Measurements from ENCODE around the gene NAP1L5.

The NAP1L5 gene

GRCh38 chr4:88720451-88721428, 23.1 kb upstream of the NAP1L5 start:
- Histone ChIP-seq H3K4me3 (ENCODE audit: low read length) (no peak overlapping the region), H3K4me1 (ENCODE audit: control insufficient read depth, insufficient read depth, low read length) (no peaks in the 10 kb centered on the region), H3K9me3 (ENCODE audit: control insufficient read depth, low read length) (no peaks in the 10 kb centered on the region), H3K36me3 (ENCODE audit: control insufficient read depth, insufficient read depth, low read length) (no peaks in the 10 kb centered on the region), H3K27me3 (ENCODE audit: control insufficient read depth, insufficient read depth, low read length) (no peaks in the 10 kb centered on the region), H3K9ac (ENCODE audit: low read length) (no peak overlapping the region)

GRCh38 chr4:88719381-88719780, 21.8 kb upstream of the NAP1L5 start:
- H3K27me3 ChIP-seq (ENCODE audit: control insufficient read depth, insufficient read depth, low read length), result no peaks in the 10 kb centered on the region
- H3K9me3 ChIP-seq (ENCODE audit: control insufficient read depth, low read length), result no peaks in the 10 kb centered on the region
- H3K36me3 ChIP-seq (ENCODE audit: control insufficient read depth, insufficient read depth, low read length), result no peaks in the 10 kb centered on the region
- no peak overlapping the region for H3K9ac ChIP-seq (ENCODE audit: low read length)
- H3K4me1 ChIP-seq (ENCODE audit: control insufficient read depth, insufficient read depth, low read length), result no peaks in the 10 kb centered on the region
- no peak overlapping the region for H3K4me3 ChIP-seq (ENCODE audit: low read length)

- Histone ChIP-seq H3K4me1 (ENCODE audit: control insufficient read depth, insufficient read depth, low read length) (no peaks in the 10 kb centered on the region), H3K4me3 (ENCODE audit: low read length) (no peak overlapping the region), H3K36me3 (ENCODE audit: control insufficient read depth, insufficient read depth, low read length) (no peaks in the 10 kb centered on the region), H3K9ac (ENCODE audit: low read length) (no peak overlapping the region), H3K9me3 (ENCODE audit: control insufficient read depth, low read length) (no peaks in the 10 kb centered on the region), H3K27me3 (ENCODE audit: control insufficient read depth, insufficient read depth, low read length) (no peaks in the 10 kb centered on the region)
Observed at GRCh38 chr4:88718098-88718497, 20.5 kb upstream of the NAP1L5 start.

GRCh38 chr4:88713782-88714181, 16.2 kb upstream of the NAP1L5 start:
- no peaks in the 10 kb centered on the region for H3K4me1 ChIP-seq (ENCODE audit: control insufficient read depth, insufficient read depth, low read length)
- H3K9ac ChIP-seq (ENCODE audit: low read length), result no peak overlapping the region
- H3K9me3 ChIP-seq (ENCODE audit: control insufficient read depth, low read length), result no peaks in the 10 kb centered on the region
- no peaks in the 10 kb centered on the region for H3K27me3 ChIP-seq (ENCODE audit: control insufficient read depth, insufficient read depth, low read length)
- H3K36me3 ChIP-seq (ENCODE audit: control insufficient read depth, insufficient read depth, low read length), result no peaks in the 10 kb centered on the region
- H3K4me3 ChIP-seq (ENCODE audit: low read length), result no peak overlapping the region

- no peaks in the 10 kb centered on the region for H3K4me1 ChIP-seq (ENCODE audit: control insufficient read depth, insufficient read depth, low read length)
- H3K9ac ChIP-seq (ENCODE audit: low read length), result no peak overlapping the region
- no peaks in the 10 kb centered on the region for H3K27me3 ChIP-seq (ENCODE audit: control insufficient read depth, insufficient read depth, low read length)
- H3K9me3 ChIP-seq (ENCODE audit: control insufficient read depth, low read length), result no peaks in the 10 kb centered on the region
- no peak overlapping the region for H3K4me3 ChIP-seq (ENCODE audit: low read length)
- no peaks in the 10 kb centered on the region for H3K36me3 ChIP-seq (ENCODE audit: control insufficient read depth, insufficient read depth, low read length)
Observed at GRCh38 chr4:88709989-88710388, 12.4 kb upstream of the NAP1L5 start.

- Histone ChIP-seq H3K4me1 (ENCODE audit: control insufficient read depth, insufficient read depth, low read length) (no peaks in the 10 kb centered on the region), H3K9me3 (ENCODE audit: control insufficient read depth, low read length) (no peaks in the 10 kb centered on the region), H3K27me3 (ENCODE audit: control insufficient read depth, insufficient read depth, low read length) (no peaks in the 10 kb centered on the region), H3K4me3 (ENCODE audit: low read length) (no peak overlapping the region), H3K9ac (ENCODE audit: low read length) (no peak overlapping the region), H3K36me3 (ENCODE audit: control insufficient read depth, insufficient read depth, low read length) (no peaks in the 10 kb centered on the region)
Observed at GRCh38 chr4:88706574-88706973, 8.9 kb upstream of the NAP1L5 start.

- Histone ChIP-seq H3K36me3 (ENCODE audit: control insufficient read depth, insufficient read depth, low read length) (no peaks in the 10 kb centered on the region), H3K9ac (ENCODE audit: low read length) (no peak overlapping the region), H3K27me3 (ENCODE audit: control insufficient read depth, insufficient read depth, low read length) (no peaks in the 10 kb centered on the region), H3K9me3 (ENCODE audit: control insufficient read depth, low read length) (no peaks in the 10 kb centered on the region), H3K4me1 (ENCODE audit: control insufficient read depth, insufficient read depth, low read length) (no peaks in the 10 kb centered on the region), H3K4me3 (ENCODE audit: low read length) (no peak overlapping the region)
Observed at GRCh38 chr4:88705805-88706492, 8.3 kb upstream of the NAP1L5 start.

GRCh38 chr4:88705223-88705622, 7.6 kb upstream of the NAP1L5 start:
- no peaks in the 10 kb centered on the region for H3K36me3 ChIP-seq (ENCODE audit: control insufficient read depth, insufficient read depth, low read length)
- H3K4me3 ChIP-seq (ENCODE audit: low read length), result no peak overlapping the region
- H3K27me3 ChIP-seq (ENCODE audit: control insufficient read depth, insufficient read depth, low read length), result no peaks in the 10 kb centered on the region
- no peaks in the 10 kb centered on the region for H3K4me1 ChIP-seq (ENCODE audit: control insufficient read depth, insufficient read depth, low read length)
- H3K9ac ChIP-seq (ENCODE audit: low read length), result no peak overlapping the region
- H3K9me3 ChIP-seq (ENCODE audit: control insufficient read depth, low read length), result no peaks in the 10 kb centered on the region

- Histone ChIP-seq H3K27me3 (ENCODE audit: control insufficient read depth, insufficient read depth, low read length) (no peaks in the 10 kb centered on the region), H3K36me3 (ENCODE audit: control insufficient read depth, insufficient read depth, low read length) (no peaks in the 10 kb centered on the region), H3K4me3 (ENCODE audit: low read length) (no peak overlapping the region), H3K4me1 (ENCODE audit: control insufficient read depth, insufficient read depth, low read length) (no peaks in the 10 kb centered on the region), H3K9me3 (ENCODE audit: control insufficient read depth, low read length) (no peaks in the 10 kb centered on the region), H3K9ac (ENCODE audit: low read length) (no peak overlapping the region)
Observed at GRCh38 chr4:88702782-88703181, 5.2 kb upstream of the NAP1L5 start.

GRCh38 chr4:88698519-88698918, 890 bp upstream of the NAP1L5 start:
- Histone ChIP-seq H3K4me1 (ENCODE audit: control insufficient read depth, insufficient read depth, low read length) (no peaks in the 10 kb centered on the region), H3K27me3 (ENCODE audit: control insufficient read depth, insufficient read depth, low read length) (no peaks in the 10 kb centered on the region), H3K36me3 (ENCODE audit: control insufficient read depth, insufficient read depth, low read length) (no peaks in the 10 kb centered on the region), H3K9ac (ENCODE audit: low read length) (no peak overlapping the region), H3K9me3 (ENCODE audit: control insufficient read depth, low read length) (no peaks in the 10 kb centered on the region), H3K4me3 (ENCODE audit: low read length) (no peak overlapping the region)

GRCh38 chr4:88697141-88697540, 488 bp downstream of the NAP1L5 start:
- H3K27me3 ChIP-seq (ENCODE audit: control insufficient read depth, insufficient read depth, low read length), result no peaks in the 10 kb centered on the region
- H3K4me3 ChIP-seq (ENCODE audit: low read length), result peak overlapping the region; percentile 24
- no peaks in the 10 kb centered on the region for H3K4me1 ChIP-seq (ENCODE audit: control insufficient read depth, insufficient read depth, low read length)
- H3K9ac ChIP-seq (ENCODE audit: low read length), result peak overlapping the region; percentile 59
- H3K9me3 ChIP-seq (ENCODE audit: control insufficient read depth, low read length), result no peaks in the 10 kb centered on the region
- no peaks in the 10 kb centered on the region for H3K36me3 ChIP-seq (ENCODE audit: control insufficient read depth, insufficient read depth, low read length)

GRCh38 chr4:88696630-88697029, 999 bp downstream of the NAP1L5 start:
- no peaks in the 10 kb centered on the region for H3K36me3 ChIP-seq (ENCODE audit: control insufficient read depth, insufficient read depth, low read length)
- H3K9me3 ChIP-seq (ENCODE audit: control insufficient read depth, low read length), result no peaks in the 10 kb centered on the region
- H3K27me3 ChIP-seq (ENCODE audit: control insufficient read depth, insufficient read depth, low read length), result no peaks in the 10 kb centered on the region
- peak overlapping the region; percentile 59 for H3K9ac ChIP-seq (ENCODE audit: low read length)
- no peaks in the 10 kb centered on the region for H3K4me1 ChIP-seq (ENCODE audit: control insufficient read depth, insufficient read depth, low read length)
- H3K4me3 ChIP-seq (ENCODE audit: low read length), result no peak overlapping the region

Measured in mucosa of stomach (tissue), 1 donor.